Frontal cortex (tissue), 4 donors: ENCODE results near the gene SPINK2. TPM values are rescaled to one million over a fixed set of nuclear protein-coding genes. Genes with fewer than 3 reads are reported as not detected.
A peak's percentile ranks its signal among the peaks of the same experiment; 100 is the strongest.

Experiments
- DNase-seq, 2 donors: peaks; one replicate each; pipeline ENCODE4 v3.0.0; 2012; ENCODE audit warnings: low spot score in 2 of 2
- FAIRE-seq: peaks from 2 replicates; lab custom pipeline; 2012; peaks lifted over from hg19 to GRCh38; lab: Jason Lieb, UNC
- total RNA-seq: library from RNA; depleted of rRNA; stranded (reverse); fragments of >200 nt; gene quantifications from one replicate; pipeline ENCODE4 v1.2.3, GENCODE V29; 2014
- donor health status: control.
- donor health status: control.
- donor health status: control.

SPINK2 gene
- total RNA-seq, 1 donor from 2014 or later = not detected

DNA sequence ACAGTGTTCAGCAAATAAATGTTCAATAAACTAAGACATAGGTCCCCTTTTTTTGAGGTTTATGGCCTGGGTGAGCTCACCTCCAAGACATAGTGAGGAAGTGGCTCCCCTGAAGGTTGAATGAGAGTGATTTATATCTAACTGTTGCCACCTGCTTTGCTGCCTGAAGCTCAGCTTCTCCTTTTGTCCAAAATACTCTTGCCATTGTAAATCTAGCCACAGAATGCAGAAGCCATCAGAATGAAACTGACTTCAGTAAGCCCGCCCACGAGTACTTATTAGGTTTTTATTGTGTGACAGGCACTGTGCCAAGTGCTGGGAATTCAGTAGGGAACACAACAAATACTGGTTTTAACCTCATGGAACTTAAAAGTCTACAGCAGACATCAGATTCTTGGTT is 18.0 kb downstream of the SPINK2 start:
- no peak for DNase-seq
- no peak for FAIRE-seq

DNA sequence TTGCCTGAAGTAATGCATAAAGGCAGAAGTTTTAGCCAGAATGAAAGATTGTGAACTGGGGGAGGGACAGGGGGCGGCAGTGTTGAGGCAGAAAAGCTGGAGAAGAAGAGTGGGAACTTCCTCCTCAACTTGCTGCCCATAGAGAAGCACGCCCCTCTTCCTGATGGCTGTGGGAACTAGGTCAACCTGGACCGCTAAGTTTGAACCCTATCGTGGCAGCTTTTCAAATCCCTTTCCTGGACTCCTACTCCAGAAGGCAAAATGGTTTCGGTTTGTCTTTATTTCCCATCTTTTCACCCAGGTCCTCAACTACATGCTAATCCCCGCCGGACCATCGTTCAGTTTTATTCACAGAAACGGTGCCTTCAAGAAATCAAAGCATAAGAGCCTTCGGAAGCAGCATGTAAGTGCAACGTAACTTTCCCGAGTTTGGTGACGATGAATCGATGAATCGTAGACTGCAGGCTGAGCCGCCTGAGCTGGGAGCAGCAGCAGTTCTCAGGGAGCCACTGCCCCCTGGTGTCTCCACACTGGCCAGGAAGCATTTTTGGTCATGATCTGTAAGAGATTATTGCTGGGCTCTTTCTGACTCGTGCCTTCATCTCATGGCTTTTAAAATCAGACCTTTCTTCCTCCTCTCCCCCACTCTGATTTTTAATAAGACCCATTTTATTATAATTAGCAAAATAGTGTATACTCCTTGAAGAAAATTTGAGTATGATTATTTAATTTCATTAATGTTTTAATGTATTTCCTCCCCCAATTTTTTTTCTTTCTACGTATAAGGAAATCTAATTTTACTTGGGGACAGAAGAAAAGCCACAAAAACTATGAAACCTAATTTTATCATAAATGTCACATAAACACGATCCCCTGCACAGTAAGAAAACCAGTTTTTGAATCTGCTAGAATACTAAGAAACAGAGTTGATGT is 21.4 kb downstream of the SPINK2 start:
- peak; percentile 15 for FAIRE-seq
- peak; percentile 40 to 69 for DNase-seq

DNA sequence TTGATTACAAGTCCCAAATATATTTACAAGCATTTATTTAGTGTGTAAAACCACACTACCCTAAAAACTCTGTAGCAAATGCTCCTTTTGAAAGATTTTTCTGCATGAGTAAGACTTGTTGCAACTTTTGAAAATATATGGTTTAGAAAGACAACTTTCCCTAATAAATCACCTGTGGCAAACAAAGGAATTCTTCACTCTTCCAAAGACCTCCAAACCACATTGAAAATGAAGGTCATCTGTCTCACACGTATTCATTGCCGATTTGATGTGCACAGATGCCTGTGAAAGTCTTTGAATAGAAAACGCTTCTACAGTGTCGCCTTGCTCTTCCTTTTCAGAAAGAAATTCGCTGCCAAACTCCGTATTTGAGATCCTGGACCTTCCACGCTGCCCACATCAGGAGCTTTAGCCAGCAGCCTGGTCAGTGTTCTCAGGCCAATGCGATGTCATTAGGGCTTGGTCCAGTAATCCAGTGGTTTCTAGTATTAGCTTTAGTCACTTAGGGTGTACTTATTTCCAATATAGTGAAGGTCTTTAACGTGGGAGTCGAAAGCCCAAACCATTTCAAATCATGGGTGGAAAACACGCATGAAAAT is 22.2 kb downstream of the SPINK2 start:
- DNase-seq (no peak), FAIRE-seq (no peak)

DNA sequence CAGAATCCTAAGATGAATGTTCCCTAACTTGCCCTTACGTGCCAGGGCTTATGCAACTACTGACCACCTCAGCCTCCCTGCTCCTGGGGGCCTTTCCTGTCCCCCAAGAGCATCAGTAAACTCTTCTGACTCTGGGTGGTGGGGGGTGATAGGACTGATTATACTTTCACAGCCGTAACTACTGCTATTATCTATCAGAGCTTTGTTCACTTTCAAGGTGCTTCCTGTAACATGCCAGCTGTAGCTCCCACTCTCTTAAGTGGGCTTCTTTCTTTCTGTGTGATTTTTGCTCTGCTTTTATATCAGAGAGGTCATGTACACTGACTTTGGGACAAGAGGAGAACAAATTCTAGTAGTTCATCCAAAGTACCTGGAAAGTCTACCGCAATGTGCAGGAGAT is 25.3 kb downstream of the SPINK2 start:
- DNase-seq = no peak
- no peak for FAIRE-seq

DNA sequence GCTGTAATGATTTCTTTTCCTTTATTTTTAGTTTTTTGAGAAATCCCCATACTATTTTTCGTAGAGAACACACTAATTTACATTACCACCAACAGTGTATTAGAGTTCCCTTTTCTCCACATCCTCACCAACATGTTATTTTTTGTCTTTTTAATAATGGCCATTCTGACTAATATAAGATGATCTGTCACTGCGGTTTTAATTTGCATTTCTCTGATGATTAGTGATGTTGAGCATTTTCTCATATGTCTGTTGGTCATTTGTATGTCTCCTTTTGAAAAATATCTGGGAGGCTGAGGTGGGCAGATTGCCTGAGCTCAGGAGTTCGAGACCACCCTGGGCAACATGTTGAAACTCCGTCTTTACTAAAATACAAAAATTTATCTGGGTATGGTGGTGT is 30.2 kb downstream of the SPINK2 start:
- DNase-seq (no peak), FAIRE-seq (no peak)

DNA sequence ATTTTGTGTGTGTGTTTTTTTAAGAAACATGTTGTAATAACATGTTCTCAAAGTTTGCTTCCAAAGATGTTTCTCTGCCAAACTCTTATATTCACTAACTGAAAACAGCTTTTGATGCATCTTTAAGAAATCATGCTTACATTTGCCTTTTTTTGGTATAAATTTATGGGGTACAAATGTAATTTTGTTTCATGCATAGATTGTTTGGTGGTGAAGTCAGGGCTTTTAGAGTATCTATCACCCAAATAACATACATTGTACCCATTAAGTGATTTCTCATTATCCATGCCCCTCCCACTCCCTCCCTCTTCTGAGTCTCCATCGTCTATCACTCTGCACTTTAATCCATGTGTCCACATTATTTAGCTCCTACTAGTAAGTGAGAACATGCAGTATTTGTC is 30.8 kb downstream of the SPINK2 start:
- DNase-seq (no peak), FAIRE-seq (no peak)

DNA sequence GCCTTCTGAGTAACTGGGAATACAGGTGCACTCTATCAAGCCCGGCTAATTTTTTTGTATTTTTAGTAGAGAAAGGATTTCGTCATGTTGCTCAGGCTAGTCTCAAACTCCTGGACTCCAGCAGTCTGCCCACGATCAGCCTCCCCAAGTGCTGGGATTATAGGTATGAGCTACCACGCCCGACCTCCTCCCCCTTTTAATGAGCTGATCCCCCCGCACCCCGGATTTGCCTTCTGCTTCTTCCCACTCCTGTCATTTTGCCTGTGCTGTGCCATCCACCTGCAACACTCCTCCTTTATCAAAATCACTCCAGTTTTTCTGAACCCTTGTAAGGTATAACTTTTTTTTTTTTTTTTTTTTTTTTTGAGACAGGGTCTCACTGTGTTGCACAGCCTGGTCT is 33.4 kb downstream of the SPINK2 start:
- FAIRE-seq (no peak), DNase-seq (no peak)

DNA sequence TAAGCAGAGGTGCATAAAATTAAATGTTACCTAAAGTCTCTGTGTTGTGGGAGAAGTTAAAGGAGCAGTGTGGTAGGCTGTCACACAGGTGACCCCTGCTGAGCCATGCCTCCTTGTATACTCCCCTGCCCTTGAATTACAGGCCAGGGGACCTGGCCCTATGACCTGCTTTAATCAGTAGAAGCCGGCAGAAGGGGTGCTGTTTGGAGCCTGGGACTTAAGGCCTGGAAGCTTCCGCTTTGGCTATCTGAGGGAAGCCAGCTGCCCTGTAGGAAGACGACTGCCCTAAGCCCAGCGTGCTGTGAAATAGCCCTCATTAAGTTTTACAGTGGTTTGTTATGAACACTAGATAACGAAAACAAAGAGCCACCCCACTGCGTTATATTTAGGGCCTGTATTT is 34.1 kb downstream of the SPINK2 start:
- no peak for DNase-seq
- no peak for FAIRE-seq

DNA sequence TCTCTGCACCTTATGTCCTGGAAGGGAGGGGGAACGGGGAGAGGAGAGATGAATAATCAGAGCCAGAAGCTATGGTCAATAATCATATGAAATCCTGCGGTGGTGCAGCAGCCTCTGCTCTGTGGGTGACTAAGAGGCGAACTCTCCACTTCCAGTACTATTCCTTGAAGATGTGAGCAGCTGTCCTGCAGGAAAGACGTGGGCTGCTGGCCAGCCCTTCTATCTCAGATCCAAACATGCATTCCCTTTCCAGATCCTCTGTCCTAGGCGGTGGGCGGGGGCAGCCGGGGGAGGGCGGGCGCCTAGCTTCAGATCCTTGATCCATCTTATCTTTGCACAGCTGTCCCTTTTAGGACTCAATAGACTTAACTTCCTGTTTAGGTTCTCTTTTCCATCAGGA is 34.5 kb downstream of the SPINK2 start:
- FAIRE-seq = no peak
- peak in 1 of 2 donors; percentile 38 for DNase-seq

DNA sequence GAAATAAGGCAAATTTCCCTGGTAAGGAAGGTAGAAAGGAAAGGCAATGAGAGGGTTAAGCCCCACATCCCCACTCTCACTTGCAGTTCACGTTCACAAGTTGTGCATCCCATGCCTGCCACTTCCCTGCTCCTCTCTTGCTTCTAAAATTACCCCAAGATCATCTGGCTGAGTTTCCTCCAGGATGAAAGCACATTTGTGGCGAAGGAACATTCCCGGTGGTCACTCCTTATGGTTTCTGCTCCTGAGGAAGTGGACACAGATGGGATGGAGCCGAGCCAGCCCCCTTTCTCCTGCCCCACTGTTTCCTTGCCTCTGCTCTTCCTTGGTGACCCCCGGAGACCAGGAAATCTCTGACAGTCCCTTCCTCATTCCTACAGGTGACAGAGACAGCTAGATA is 37.5 kb downstream of the SPINK2 start:
- DNase-seq (no peak), FAIRE-seq (no peak)

DNA sequence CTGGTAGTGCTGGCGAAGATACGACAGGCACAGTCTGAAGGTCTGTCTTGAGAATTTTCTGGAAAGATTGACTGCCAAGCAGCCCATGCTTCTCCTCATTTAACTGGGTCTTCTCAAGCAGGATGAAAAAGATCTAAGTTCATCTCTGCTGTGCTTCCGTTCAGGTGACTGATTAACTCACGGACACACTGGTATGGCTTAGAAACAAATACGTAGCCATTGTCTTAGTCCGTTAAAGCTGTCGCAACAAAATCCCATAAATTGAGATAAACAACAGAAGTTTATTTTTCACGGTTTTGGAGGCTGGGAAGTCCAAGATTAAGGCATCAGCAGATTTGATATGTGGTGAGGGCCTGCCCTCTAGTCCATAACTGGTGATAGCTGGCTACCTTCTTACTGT is 39.5 kb downstream of the SPINK2 start:
- FAIRE-seq (no peak), DNase-seq (no peak)

DNA sequence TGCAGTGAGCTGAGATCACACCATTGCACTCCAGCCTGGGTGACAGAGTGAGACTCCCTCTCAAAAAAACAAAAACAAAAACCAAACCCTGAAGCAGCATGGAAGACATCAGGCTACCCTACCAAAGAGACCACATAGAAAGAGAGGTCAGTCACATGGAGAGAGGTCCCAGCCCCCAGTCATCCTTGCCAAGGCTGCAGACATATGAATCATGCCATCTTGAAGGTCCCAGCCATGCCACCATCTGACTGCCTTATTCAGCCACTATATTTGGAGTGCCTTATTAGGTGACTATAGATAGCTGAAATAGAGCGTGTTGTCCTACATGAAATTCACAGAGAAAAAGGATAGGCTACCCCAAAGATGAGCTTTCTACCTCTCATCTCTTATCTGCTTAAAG is 48.2 kb downstream of the SPINK2 start:
- DNase-seq = no peak
- no peak for FAIRE-seq

DNA sequence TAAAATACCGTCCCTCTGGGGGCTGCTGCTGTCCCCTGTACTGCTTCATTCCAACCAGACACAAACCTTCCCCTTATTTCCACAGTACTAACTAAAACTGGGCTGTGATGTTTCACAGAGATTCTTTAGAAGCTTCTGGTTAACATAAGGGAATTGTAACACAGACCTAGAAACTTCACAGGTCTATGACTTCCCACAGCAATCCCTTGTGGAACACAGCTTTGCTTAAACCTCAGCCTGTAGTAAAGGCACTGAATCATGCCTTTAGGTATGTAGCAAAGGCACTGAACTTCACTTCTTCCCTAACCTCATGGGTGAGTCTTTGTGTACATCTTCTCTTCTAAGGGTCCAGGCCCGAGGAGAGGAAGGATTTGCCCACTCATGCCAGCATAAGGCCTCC is 49.4 kb downstream of the SPINK2 start:
- no peak for FAIRE-seq
- DNase-seq = no peak

DNA sequence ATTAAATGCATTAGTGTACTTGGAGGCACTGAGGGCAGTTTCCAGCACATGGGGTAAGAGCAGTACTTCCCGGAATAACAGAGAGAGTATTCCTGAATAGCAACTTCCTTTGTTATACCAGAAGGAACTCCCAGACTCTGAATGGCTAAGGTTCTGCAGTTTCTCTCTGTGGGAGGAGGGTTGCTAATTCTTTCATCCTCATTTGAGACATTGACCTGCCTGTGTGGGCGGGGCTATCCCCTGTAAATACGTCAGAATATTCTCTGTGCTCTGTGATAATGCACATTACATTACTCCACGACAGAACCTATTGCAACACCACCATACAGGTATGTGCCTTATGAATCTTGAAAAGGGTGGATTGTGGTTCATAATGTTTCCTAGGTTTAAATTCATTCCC is 52.7 kb downstream of the SPINK2 start:
- FAIRE-seq (no peak), DNase-seq (no peak)

DNA sequence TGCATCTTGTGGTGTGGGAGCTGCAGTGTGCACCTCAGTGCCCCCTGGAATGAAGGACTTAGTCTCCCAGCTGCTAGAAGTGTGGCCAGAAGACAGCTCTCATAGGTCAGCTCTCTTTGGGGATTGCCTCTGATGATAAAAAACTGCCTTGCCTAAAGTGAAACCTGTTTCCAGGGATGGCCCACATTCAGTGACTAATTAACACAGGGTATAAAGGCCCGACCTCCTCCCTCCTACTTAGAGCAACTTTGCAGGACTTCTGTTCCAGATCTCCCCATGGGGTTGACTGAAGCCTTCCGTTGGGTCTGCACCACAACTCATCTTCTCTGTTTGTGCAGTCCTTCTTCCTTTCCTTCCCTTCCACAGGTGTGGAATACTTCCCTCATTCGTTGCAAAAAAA is 53.2 kb downstream of the SPINK2 start:
- DNase-seq = no peak
- no peak for FAIRE-seq

DNA sequence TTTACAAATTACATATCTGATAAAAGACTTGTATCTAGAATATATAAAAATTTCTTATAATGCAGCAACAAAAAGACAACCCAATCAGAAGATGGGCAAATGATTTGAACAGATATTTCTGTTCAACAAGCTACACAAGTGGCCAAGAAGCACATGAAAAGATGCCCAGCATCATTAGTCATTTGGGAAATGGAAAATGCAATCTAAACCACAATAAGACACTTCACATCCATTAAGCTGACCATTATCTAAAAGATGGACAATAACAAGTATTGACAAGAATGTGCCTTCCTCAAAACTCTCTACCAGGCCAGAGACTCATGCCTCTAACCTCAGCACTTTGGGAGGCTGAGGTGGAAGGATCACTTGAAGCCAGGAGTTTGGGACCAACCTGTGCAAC is 53.9 kb downstream of the SPINK2 start:
- FAIRE-seq (no peak), DNase-seq (no peak)

DNA sequence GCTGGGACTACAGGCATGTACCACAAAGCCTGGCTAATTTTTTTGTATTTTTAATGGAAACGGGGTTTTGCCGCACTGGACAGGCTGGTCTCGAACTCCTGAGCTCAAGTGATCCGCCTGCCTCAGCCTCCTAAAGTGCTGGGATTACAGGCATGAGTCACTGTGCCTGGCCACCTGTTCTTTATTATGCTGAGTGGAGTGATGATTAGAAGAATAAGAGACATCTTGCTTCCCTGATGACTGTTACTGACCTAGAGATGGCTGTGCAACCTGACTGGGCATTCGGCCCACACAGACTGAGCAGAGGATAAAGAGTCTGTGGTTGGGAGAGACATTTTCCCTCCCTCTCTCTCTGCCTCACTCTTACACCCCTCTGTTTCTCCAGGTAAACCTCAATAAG is 56.7 kb downstream of the SPINK2 start:
- DNase-seq (no peak), FAIRE-seq (no peak)

DNA sequence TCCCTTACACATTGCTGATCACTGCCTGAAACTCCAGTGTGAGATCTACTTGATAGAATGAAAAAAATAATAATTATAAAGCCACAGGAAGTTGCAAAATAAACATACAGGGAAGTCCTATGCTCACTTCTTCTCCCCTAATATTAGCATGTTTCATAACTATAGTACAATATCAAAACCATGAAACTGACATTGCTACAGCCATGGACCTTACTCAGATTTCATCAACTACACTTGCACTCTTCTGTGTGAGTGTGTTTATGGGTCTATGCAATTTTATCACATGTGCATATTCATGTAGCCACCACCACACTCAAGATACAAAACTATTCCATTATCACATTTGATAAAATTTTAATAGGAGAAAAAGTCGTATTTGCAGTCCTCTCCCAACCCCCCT is 57.3 kb downstream of the SPINK2 start:
- FAIRE-seq (no peak), DNase-seq (no peak)

DNA sequence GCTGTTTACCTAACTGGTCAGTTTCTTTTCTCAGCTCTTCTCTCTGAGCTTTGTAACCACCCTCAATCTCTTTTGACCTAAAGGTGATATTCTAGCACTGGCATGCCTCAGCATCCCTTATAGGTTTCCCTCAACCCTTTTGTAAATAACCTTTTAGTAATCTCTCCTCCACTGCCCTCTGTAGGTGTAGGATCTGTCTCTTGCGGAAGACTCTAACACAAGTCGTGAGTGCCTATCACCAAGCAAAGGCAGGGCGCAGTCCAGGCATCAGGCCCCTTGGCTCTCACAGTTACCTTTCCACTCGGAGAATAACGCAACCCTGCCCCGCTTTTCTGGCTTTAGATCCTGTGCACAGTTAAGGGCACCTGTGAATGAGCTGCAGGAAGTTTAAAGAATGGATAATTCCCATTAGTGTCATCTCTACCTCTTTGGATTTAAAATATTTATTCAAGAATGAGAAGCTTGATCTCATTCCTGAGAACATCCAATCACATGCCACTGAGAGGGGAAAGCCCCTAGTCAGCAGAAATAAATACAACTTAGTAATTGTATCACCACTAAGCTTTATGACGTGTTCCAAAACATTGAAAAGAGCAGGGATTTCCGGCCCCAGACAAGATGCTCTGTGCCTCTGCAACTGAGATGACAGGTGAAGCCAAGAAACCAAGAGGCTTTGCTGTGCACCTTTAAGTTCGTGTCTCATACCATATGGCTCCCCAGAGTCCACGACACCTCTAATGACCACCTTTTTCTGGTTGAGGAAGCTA is 58.8 kb downstream of the SPINK2 start:
- DNase-seq (no peak), FAIRE-seq (no peak)

DNA sequence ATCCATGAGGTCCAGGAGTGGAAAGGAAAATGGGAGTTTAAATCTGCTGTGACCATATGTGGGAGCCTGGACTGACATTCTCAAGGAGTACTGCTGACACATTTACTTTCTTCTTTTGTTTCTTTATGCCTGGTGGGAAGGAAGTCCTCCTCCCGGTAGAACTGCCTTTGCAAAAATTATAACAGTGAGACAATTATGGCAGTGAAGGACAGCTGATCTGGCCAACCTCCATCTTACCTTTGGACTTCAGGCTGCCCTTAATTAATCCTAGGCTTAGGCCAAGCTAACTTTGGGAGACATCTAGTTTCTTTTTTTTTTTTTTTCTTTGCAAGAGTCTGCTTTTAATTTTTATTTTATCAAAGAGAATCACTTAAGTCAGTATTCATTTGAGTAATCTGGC is 61.3 kb downstream of the SPINK2 start:
- FAIRE-seq = no peak
- DNase-seq = no peak
